ENCODE measurements around the gene TSPEAR. TPM values are rescaled to one million over a fixed set of nuclear protein-coding genes. Genes with fewer than 3 reads are reported as not detected.

TSPEAR gene
- total RNA-seq, 3 donors from 2014 or later (not counting 1 experiment from before 2014, with no cell fraction given): not detected

DNA sequence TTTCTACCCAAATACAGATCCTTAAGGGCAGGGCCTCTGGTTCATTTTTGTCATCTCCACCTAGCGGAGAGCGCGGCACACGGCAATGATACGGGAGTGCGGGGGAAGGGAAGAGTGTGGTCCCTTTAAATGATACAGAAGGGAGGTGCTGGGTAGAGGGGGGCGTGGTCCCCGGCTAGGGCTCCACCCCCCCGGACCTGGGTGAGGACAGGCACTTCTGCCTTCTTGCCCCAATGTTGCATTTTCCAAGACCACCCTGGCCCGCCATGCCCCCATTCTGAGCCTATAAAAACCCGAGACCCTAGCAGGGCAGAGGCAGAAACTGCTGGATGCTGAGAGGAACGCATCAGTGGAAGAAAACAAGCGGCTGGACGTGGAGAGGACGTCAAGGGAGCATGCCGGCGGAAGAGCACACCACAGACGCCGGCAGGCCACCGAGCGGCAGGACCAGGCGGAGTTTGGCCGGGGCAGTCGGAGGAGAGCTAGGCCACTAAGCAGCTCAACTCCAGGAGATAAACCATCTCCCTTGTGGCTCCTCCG, 226.0 kb downstream of the TSPEAR start:
- intact Hi-C loops (cut with micrococcal nuclease): loop anchor here (10.0 kb wide), 1 partner anchor 671 kb away; no protein-coding TSS in a partner anchor

DNA sequence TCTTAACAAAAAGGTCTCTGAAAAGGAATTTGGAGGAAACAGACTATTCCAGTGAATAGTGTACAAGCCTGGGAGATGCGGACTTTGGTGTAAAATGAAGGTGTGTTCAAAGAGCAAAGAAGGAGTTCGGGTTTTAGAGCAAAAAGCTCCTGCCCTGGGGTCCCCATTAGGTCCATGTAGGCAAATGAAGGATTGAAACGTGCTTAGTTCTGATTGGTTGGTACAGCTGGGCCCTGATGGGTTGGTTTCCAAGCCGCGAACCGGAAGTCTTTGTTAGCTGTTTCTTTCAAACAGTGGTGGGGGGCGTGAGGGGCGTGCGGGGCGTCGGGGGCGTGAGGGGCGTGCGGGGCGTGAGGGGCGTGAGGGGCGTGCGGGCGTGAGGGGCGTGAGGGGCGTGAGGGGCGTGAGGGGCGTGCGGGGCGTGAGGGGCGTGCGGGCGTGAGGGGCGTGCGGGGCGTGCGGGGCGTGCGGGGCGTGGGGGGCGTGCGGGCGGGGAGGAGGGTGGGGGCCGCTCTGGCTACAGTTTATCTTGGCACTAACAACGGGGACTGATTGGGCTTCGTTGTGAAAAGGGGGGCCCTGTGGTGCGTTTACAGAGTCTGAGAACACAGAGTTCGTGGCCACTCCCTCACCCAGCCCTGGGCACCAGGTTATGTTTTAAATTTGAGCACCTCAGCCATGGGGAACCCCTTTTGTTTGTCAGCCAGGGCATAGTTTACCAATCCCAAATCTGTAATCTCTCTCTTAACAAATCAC, 226.7 kb downstream of the TSPEAR start:
- H3K4me1 Mint-ChIP-seq: peaks cover 0 to 5% of the 10 kb centered on the region in 2 donors
- no peaks in the 10 kb centered on the region for H3K36me3 ChIP-seq (ENCODE audit: control insufficient read depth, insufficient read depth, low read length)
- H3K9me3 Mint-ChIP-seq: no peaks in the 10 kb centered on the region
- WGBS (ENCODE audit: insufficient coverage): 92% methylated on average over 43 of the region's 43 CpGs
- intact Hi-C loops (cut with micrococcal nuclease): loop anchor here (10.0 kb wide), 1 partner anchor 670 kb away; no protein-coding TSS in a partner anchor
- peaks cover 11 to 12% of the 10 kb centered on the region in 2 donors for H3K27me3 Mint-ChIP-seq (ENCODE audit: low read depth in 2 of 2)
- no peaks in the 10 kb centered on the region for H3K27me3 ChIP-seq (ENCODE audit: control insufficient read depth, insufficient read depth, low read length)
- no peak overlapping the region for H3K4me3 Mint-ChIP-seq
- DNase-seq: no peak
- no peaks in the 10 kb centered on the region for H3K9me3 ChIP-seq (ENCODE audit: control insufficient read depth, insufficient read depth, low read length)
- H3K27ac Mint-ChIP-seq: no peak overlapping the region
- no peaks in the 10 kb centered on the region for H3K4me1 ChIP-seq (ENCODE audit: control insufficient read depth, insufficient read depth, low read length)
- H3K4me3 ChIP-seq (ENCODE audit: low read length): no peak overlapping the region
- no peaks in the 10 kb centered on the region for H3K36me3 Mint-ChIP-seq
- TF ChIP-seq, protein P1, sequence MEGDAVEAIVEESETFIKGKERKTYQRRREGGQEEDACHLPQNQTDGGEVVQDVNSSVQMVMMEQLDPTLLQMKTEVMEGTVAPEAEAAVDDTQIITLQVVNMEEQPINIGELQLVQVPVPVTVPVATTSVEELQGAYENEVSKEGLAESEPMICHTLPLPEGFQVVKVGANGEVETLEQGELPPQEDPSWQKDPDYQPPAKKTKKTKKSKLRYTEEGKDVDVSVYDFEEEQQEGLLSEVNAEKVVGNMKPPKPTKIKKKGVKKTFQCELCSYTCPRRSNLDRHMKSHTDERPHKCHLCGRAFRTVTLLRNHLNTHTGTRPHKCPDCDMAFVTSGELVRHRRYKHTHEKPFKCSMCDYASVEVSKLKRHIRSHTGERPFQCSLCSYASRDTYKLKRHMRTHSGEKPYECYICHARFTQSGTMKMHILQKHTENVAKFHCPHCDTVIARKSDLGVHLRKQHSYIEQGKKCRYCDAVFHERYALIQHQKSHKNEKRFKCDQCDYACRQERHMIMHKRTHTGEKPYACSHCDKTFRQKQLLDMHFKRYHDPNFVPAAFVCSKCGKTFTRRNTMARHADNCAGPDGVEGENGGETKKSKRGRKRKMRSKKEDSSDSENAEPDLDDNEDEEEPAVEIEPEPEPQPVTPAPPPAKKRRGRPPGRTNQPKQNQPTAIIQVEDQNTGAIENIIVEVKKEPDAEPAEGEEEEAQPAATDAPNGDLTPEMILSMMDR (IDR thresholded peaks at IDR 0.05): no peak
- no peak overlapping the region for H3K27ac ChIP-seq (ENCODE audit: low read length)
- no peak for ATAC-seq

More for the DNA sequence above, 226.0 kb downstream of the TSPEAR start:
- Histone ChIP-seq H3K4me1 (ENCODE audit: control insufficient read depth, insufficient read depth, low read length) (no peaks in the 10 kb centered on the region), H3K9me3 (ENCODE audit: control insufficient read depth, insufficient read depth, low read length) (no peaks in the 10 kb centered on the region), H3K4me3 (ENCODE audit: low read length) (no peak overlapping the region), H3K36me3 (ENCODE audit: control insufficient read depth, insufficient read depth, low read length) (no peaks in the 10 kb centered on the region), H3K27me3 (ENCODE audit: control insufficient read depth, insufficient read depth, low read length) (no peaks in the 10 kb centered on the region), H3K27ac (ENCODE audit: low read length) (no peak overlapping the region)
- TF ChIP-seq, protein P1 (IDR thresholded peaks at IDR 0.05): no peak
- Mint-ChIP-seq H3K27me3 (ENCODE audit: low read depth in 2 of 2) (peaks cover 11 to 12% of the 10 kb centered on the region in 2 donors), H3K27ac (no peak overlapping the region), H3K36me3 (no peaks in the 10 kb centered on the region), H3K4me1 (peaks cover 0 to 5% of the 10 kb centered on the region in 2 donors), H3K4me3 (peak overlapping the region; percentile 42), H3K9me3 (no peaks in the 10 kb centered on the region)
- WGBS (ENCODE audit: insufficient coverage): 86% methylated on average over 25 of the region's 25 CpGs
- peak in 1 of 2 donors; percentile 63 for DNase-seq
- ATAC-seq: peak; percentile 85 to 89 (median 89)

DNA sequence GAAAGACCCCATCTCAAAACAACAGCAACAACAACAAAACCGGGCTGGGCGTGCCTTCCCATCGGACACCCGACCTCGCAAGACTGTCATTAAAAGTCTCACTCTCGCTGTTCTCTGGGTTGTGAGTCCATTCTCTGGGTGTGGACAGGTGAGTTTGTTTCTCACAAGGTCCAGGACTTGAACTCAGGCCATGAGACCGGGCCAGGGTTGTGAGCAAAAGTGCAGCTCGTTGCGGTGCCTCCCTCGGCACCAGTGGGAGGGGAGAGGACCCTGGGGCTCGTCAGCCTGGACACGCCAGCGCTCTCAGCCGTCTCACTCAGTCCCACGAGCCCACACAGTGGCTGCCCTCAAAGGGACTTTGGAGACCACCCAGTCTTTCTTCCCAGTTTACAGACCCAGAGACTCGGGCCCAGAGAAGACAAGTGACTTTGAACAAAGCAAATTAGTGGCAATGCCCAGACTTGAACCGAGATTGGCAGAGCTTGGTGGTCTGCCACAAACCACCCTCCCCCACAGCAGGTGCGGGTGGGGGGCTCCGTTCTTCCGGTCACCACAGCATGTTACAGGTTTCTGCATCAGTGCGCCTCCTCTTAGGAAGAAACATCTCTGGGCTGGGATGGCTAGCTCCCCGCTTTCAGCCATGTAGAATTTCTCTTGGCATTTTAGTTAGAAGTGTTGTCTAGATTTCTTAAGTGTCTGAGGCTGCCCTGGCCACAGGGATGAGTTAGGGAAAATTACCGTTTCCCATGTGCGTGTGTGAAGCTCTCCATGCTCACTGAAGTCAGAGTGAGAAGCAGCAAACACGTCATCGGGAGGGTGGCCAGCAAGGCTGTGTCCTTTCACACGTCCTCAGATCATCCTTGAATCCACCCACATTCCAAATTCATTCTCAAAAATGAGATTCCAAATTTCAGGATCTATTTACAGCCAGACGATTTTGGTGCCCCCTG, 227.8 kb downstream of the TSPEAR start:
- no peaks in the 10 kb centered on the region for H3K36me3 Mint-ChIP-seq

More for the DNA sequence above, 227.8 kb downstream of the TSPEAR start:
- ATAC-seq (no peak), DNase-seq (no peak)
- Mint-ChIP-seq H3K4me1 (peaks cover 0 to 5% of the 10 kb centered on the region in 2 donors), H3K9me3 (no peaks in the 10 kb centered on the region), H3K27me3 (ENCODE audit: low read depth in 2 of 2) (peaks cover 11 to 12% of the 10 kb centered on the region in 2 donors), H3K27ac (no peak overlapping the region), H3K4me3 (no peak overlapping the region)
- Histone ChIP-seq H3K9me3 (ENCODE audit: control insufficient read depth, insufficient read depth, low read length) (no peaks in the 10 kb centered on the region), H3K4me3 (ENCODE audit: low read length) (no peak overlapping the region), H3K36me3 (ENCODE audit: control insufficient read depth, insufficient read depth, low read length) (no peaks in the 10 kb centered on the region), H3K27ac (ENCODE audit: low read length) (no peak overlapping the region), H3K27me3 (ENCODE audit: control insufficient read depth, insufficient read depth, low read length) (no peaks in the 10 kb centered on the region), H3K4me1 (ENCODE audit: control insufficient read depth, insufficient read depth, low read length) (no peaks in the 10 kb centered on the region)
- intact Hi-C loops (cut with micrococcal nuclease): loop anchor here (10.0 kb wide), 1 partner anchor 669 kb away; no protein-coding TSS in a partner anchor
- WGBS (ENCODE audit: insufficient coverage): 77% methylated on average over 28 of the region's 28 CpGs
- TF ChIP-seq, protein P1 (IDR thresholded peaks at IDR 0.05): no peak
